ENCODE results near the gene MOSPD3.

The MOSPD3 gene

DNA sequence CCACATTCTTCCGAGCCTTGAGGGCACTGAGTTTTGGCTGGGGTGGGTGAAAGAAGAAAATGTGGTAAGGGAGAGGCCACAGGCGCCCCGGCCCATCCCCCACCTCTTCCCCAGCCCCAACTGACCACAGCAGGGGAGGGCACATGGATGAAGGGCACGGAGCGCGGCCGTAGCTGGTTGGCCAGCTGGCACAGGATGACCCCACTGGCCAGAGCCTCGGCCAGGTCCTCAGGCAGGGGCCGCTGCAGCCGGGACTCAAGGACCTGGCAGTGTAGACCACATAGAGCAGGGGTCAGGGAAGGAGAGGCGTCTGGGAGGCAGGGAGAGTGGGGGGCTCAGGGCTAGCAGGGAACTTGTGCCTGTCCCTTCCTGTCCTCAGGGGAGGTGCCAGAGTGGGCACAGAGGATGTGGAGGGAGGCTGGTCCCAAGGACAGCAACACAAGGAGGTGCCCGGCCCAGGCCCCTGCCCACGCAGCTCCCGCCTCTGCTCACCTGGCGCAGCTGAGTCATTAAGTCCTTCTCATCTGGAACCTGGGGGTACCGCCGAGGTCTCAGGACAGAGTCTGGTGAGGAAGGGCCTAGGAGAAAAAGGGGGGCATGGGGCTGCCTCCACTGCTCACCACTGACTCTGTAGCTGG lies 36.5 kb upstream of the MOSPD3 start:
- no peak for DNase-seq

DNA sequence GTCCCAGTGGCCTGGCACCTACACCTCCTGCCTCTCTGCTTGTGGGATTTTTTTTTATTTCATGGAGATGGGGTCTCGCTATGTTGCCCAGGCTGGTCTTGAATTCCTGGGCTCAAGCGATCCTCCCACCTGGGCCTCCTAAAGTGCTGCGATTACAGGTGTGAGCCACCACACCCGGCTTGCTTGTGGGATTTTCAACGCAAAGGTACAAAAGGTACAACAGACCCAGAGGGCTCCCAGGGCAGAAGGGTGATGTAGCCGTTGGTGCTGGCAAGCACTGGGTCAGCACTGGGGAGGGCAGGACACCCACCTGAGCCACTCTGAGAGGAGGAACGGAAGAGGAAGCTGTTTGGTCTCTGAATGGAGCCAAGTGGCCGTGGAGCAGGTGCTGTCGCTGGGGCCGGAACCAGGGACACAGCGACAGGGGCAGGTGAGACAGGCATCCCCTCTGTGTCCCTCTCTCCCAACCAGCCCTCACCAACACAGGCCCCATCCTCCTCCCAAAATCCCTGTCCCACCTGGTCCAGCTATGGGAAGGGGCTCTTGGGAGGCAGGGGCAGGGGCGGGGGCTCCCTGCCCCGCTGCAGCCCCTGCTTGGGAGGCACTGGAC lies 35.9 kb upstream of the MOSPD3 start:
- DNase-seq: no peak

DNA sequence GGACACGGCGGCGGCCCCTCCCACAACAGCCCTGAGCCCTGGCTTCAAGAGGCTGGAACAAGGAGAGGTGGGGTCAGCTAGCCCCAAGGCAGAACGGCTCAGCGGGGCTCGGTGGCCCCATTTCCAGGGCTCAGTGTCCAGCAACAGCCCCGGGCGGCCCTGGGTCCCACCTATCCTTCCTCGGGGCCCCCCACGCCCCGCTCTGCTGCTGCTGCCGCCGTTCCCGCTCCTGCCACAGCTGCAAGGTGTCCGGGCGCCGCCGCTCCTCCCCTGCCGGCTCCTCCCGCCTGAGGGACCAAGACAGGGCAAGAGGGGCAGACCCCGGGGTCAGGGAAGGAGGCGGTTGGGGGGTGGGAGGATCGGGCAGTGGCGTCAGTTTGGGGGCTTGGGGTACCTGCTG lies 35.2 kb upstream of the MOSPD3 start:
- DNase-seq: no peak

DNA sequence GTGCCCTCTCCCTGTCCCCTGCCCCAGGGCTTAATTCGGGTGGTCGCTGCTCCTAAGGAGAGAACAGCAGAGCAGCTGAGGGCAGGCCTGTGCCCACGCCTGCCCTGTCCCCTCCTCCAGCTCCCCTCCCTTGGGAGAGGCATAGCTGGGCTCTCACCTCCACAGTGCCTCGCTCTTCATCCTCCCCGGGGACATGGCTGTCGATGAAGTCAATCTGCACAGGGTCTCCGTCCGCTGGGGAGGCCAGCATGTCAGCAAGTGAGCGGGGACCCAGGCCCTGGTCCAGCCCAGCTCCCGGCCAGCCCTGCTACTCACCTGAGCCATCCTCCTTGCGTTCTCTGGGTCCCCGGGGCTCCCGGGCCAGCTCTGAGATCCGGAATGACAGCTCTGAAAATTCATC lies 34.8 kb upstream of the MOSPD3 start:
- DNase-seq: no peak

DNA sequence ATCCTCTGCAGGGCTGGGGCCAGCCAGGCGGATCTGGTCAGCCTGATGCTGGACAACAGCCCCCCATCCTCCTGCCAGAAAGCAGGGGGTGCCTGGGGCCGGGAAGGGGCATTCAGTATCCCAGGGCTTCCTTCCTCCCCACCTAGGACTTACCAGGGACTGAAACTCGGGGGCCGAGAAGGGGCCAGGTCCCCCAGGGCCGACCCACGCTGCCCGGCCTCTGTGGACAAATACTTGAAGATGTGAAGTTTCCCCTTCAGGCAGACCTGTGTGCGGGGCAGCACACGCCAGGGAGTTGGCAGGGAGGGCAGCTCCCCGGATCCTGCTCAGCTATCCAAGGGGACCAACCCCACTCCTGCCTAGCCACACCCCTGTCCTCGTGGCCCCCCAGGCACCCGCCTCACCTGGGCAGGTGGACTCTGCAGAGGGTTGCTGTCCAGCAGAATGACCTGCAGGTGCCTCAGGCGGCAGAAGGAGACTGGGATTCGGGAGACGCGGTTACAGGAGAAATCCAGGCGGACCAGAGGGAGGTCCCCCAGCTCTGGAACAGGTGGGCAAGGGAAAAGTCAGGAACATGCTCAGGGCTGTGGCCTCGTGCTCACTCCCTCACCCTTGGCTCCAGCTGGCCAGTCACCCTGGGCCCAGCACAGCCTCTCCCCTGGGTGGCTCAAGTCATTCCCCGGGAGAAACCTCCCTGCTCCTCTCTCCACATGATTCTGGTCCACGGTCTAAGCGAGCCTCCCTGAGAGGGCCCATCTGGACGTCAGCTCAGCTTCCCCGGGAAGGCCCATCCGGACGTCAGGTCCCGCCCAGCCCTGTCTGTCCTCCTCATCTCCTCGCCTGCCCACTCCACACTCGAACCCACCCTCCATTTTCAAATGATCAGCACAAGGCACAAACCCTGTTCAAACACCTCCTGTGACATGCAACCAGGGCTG lies 33.8 kb upstream of the MOSPD3 start:
- DNase-seq: no peak

DNA sequence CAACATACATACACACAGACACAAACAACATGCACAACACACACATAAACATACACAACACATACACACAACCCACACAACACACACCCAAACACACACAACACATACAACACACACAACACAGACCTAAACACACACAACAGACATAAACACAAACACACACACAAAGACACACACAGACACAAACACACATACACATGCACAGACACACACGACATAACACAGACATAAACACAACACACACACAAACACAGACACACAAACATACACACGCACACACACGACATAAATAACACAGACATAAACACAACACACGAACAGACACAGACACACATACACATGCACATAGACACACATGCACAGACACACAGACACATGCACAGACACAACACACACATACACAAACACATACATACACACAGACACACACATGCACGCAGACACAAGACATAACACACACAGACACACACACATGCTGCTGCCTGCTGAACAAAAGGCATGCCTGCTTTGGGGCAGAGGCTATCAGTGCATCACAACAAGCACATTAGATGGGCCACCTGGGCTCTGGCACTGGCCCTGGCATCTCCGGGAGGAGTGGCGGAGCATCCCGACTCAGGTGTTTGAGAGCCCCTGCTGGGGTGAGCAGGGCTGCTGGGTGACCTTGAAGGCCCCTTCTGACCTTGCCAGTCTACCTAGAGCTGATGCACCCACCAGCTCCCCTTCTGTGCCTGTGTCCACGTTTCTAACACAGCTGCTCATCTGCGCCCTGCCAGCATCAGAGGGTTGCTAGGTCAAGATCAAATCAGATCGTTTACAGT lies 31.7 kb upstream of the MOSPD3 start:
- DNase-seq: no peak

DNA sequence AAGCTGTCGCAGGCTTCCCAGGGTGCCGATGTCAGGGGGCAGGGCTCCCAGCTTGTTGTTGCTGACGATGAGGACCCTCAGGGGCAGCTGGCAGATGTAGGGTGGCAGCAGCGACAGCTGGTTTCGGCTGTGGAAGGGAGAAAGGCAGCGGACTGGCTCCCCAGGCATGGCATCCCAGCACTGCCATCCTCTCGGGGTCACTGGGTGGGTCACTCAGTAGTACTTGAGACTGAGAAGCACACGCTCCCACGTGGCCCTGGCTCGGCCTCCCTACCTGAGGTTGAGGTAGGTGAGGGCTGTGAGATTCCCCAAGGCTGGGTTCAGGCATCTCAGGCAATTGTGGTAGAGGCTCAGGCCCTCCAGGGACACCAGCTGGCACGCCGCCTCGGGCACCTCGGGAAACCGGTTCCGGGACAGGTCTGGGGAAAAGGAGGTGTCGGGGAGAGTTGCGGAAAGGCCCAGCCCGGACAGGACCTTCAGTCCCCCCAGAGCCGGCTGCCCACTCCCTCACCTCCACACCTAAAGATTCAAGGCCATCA lies 30.2 kb upstream of the MOSPD3 start:
- no peak for DNase-seq

DNA sequence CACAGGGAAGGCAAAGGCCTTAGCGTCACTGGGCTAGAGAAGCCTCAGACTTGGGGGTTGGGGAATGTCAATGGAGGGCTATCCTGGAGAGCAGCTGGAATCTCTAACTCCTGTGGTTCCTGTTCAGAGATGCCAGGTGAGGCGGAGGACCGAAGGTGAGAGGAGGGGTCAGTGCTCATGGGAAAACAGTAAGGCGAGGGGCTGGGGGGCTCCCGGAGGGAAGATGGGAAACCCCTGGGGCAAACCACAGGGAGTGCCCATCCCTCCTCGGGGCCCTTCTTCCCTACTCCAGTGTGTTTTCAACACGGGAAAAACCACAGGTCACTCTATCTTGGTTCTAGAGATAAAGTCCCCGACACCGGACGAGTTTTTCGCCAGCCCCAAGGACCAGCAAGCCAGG lies 29.7 kb upstream of the MOSPD3 start:
- no peak for DNase-seq

DNA sequence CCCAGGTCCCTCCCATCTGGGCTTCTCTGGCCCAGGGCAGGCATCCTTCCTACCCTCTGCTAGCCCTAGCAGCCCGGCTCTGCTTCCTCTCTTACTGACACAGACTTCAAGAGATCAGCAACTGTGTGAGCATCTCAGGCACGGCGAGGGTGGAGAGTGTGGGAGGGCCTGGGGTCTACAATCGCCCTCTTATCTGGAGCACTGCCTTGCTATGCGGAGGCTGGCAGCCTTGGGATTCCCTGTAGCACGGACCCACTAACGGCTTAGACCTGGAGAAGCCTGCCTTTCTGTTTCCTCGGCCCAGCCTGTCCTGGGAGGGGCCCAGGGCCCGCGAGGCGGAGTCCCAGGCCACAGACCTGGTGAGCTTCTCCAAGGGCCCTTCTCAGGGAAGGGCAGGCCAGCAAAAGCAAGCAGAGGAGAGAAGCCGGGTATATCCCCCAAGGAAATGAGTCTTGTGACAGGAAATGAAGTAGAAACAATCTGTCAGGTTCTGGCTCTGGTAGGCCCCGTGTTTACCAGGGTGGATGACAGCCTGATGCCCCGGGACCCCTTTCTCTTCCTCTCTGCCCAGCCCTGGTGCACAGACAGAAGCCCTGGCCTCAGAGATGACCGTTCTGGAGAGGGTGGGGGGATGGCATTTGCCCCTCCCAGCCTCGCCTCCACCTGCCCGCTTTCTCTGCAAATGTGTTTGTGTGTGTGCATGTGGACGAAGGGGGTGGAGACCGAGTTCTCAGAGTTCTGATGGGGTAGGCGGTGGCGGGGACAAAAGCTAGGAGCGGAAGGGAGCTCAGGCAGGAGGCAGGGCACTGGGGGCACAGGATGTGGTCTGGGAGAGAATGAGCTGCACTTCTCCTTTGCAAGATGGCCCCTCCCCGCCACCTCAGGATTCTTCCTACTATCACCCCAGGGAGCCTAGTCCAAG lies 28.9 kb upstream of the MOSPD3 start:
- DNase-seq: peak; percentile 87

DNA sequence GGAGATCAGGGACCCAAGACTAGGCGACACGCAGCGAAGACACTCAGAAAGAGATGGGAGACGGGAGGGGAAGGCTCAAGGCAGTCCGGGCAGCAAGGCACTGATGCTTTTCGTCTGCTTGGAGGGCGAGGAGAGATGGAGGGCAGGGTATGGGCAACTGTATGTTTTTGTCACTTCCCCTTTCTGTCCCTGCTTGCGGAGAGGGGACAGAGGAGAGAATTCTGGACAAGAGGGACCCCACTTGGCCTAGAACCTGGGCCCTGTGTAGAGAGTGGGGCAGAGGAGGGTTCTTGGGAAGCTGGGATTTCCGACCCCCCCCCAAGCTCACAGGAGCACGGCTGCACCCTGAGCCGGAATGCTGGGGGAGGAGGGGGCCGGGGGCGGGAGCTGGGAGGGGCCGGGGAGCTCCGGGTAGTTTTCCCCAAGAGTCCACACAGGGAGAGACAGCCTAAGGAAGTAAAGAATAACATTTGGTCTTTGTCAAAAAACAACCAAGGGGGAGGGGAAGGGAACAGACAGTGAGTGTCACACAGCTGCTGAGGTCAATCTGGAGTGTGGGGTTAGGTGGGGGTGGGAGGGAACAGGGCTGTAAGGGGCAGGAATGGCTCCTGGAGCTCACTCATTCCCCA lies 28.2 kb upstream of the MOSPD3 start:
- no peak for DNase-seq

DNA sequence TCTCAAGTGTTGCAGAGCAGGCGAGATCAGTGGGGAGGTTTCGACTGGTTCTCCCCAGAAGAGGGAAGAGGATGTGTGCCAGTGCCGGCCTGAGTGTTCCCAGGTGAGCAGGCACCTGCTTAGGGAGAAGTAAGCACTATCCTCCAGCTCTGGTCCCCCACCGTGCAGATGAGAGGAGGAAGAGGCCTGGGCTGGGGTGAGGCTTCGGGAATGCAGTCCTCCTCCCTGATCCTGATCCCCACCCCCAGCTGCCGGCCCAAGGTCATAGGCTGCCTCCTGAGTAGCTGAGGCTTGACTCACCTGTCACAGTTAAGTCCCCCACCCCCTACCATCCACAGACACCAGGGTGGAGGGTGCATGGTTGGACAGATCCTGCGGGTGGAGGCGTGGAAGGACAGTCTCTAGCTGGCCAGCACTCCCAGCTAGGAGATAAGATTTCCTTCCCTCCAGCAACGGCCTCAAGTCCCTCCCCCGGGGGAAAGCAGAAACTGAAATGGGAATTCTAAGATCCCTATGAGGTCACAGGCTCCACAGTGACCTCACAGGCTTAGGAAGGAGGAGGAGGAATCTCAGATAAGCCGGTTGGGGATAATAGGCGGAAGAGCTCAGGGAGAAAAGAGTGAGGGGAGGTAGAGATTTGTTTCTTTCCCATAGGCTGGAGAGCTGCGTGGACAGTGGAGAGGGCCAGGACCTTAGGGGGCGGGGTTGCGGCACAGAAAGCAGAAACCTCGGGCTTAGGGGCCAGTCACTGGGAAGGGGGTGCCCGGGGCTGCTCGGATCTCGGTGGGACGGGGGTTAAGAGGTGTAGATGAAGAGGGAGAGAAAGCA lies 27.4 kb upstream of the MOSPD3 start:
- peak; percentile 27 for DNase-seq

DNA sequence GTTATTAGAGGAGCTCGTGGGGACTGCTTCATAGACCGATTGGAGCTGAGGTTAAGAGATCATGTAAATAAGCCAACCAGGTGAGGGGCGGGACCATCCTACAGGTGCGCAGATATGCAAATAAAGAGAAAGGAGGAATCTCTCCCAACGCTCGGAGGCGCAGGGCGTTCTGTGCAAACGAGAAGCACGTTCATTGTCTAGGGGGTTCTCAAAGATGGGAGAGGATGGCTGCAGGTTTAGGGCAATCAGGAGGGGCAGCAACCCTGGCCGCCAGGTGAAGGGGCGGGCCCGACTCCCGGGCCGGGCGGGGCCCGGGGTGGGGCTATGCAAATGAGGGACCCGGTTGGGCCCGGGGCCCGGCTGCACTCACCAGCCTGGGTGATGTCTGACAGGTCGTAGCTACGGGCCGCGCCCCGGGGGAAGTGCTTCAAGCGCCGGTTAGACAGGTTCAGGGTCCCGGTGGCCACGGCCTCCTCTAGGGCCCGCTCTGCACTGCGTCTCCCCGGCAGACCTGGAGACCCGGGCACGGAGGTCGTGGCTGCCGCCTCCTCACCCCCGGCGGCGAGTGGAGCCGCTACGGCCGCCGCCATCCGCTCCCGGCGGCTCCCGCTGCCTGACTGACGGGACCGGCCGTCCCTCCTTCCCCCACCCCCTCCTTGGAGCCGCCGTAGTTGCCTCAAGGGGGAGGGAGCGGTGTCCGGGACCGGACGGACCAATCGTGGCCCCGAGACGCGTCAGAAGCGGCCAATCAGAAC lies 26.7 kb upstream of the MOSPD3 start, which contains the start of gene LRCH4:
Gene LRCH4, minus strand, starts transcription at position 619 of the 755 bp plus-strand sequence. Its CDS starts 29 bp downstream, at position 590.
- peak; percentile 66 for DNase-seq

DNA sequence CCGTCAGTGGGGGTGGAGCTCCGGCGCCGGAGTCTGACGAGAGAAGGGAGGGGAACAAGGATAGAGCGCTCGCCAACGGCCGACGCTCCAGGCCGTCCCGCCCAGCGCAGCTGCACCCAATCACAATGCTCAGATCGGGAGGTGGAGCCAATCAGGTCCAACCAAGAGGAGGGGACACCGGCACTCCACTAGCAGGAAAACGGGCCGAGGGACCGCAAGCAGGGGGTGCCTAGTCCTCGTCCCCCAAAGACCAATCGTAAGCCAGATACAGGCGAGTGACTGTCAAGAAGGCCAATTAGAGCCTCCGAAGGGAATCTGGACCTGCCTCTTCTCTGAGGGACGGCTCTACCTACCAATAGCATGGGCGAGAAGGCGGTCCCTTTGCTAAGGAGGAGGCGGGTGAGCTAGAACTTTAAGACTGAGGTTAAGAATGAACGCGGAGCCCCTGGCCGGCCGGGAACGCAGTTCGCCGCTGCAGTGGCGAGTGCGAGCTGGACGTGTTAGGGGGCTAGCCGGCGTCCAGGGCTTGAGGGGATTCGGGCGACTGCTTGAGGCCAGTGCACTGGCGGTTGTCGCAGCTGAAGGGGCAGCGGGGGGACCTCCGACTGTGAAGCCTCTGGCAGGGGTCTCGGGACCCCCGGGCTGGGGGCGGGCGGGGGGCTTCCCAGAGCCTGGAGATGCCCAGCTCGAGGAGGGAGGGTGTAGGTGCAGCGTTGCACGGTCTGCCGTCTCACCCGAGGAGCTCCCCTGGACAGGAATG lies 25.9 kb upstream of the MOSPD3 start, which contains the start of gene FBXO24:
Gene FBXO24, plus strand, starts transcription at position 63 of the 760 bp plus-strand sequence. Its CDS starts 298 bp downstream, at position 361.
- peak; percentile 100 for DNase-seq

DNA sequence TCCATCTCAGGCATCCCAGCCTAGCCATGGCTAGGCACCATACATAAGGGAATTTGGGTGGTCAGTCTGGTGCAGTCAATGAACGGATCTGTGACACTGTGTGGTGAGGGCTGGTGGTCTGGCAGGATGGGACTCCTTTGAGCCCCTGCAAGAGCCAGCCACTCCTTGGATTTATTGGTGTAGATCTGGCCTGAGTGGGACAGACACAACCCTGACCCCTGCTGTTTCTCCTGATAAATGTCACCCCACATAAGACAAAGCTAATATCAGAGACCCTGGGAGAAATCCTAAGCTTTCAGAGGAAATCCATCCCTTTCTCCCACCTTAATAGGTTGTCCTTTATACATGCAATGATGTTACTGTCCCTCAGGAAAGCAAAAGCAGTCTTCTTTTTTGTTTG lies 23.9 kb upstream of the MOSPD3 start:
- DNase-seq: no peak

DNA sequence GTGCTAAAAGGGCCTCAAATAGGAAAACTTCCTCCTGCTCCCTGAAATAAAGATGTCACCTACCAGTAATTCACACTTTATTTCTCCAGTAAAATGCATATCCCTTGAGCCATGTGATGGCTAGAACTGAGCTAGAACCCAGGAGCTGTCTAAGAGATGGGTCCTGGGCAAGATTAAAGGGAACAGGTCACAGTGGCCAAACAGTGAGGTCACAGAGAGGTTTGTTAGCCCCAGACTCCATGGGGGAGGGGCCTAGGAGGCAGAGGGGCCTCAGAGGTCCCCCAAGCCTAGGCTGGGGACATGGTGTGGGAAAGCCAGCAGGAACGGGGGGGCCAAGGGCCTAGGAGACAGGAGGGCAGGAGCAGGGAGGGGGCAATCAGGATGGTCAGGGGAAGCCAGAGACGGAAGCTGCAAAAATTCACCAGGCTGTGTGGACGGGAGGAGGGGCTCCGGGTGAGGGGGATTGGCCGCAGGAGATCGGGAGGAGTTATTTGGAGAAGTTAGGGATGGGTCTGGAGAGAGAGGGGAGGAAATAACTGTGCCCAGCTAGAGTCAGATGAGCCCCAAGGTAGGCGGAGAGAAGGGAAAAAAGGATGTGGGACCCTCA lies 22.9 kb upstream of the MOSPD3 start:
- DNase-seq: no peak

DNA sequence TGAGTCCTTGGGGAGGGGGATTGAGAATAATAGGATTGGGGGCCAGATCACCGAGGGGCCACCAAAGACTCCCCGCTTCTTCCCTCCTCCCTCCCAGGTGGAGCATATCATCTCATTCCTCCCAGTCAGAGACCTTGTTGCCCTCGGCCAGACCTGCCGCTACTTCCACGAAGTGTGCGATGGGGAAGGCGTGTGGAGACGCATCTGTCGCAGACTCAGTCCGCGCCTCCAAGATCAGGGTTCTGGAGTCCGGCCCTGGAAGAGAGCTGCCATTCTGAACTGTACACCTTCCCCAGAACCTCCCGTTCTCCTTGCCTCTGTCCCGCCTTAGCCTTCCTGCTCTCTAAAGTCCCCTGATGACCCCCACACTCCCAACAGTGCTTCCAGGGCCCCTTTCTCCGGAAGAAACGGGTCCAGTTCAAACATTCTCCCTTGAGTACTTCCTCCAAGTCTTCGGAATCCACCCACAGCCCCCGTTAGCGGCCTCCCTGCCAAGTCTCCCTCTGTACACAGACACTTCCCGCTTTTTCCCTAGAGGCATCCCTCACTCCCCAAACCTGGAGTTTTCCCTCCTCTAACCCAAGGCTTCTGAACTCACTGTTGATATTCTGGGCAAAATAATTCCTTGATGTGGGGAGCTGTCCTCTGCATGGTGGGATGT lies 22.1 kb upstream of the MOSPD3 start:
- no peak for DNase-seq

DNA sequence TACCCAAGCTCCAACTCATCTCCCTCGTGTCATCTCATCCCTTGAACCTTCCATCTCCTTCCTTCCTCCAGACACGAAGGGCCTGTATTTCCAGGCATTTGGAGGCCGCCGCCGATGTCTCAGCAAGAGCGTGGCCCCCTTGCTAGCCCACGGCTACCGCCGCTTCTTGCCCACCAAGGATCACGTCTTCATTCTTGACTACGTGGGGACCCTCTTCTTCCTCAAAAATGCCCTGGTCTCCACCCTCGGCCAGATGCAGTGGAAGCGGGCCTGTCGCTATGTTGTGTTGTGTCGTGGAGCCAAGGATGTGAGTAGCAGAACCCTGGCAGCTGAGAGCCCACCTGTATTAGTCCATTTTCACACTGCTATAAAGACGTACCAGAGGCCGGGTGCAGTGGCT lies 20.7 kb upstream of the MOSPD3 start:
- no peak for DNase-seq

Data from stimulated activated CD4-positive, alpha-beta T cell treated with anti-CD3 and anti-CD28 coated beads, Interleukin-15, amount 100 ng/mL, for 24 hours (primary cell).